ENCODE measurements around the gene OPA1.

DNA sequence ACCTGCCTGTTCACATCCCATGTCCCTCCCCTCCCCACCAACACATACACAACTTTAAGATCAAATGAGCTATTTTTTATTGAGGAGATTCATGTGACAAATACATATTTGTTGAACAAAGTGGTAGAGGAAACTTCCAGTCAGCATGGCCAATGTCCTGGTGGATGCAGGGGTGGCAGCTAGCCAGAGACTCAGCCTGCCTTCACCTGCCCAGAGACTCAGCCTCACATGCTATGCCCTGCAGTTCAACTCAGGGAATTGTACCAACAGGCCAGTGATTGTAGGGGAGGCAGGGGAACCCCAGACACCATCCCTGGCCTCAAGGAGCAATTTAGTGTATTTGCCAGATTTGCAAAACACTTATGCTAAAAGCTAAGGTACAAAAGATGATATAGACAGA is 136.6 kb downstream of the OPA1 start:
- TF ChIP-seq, protein P1, sequence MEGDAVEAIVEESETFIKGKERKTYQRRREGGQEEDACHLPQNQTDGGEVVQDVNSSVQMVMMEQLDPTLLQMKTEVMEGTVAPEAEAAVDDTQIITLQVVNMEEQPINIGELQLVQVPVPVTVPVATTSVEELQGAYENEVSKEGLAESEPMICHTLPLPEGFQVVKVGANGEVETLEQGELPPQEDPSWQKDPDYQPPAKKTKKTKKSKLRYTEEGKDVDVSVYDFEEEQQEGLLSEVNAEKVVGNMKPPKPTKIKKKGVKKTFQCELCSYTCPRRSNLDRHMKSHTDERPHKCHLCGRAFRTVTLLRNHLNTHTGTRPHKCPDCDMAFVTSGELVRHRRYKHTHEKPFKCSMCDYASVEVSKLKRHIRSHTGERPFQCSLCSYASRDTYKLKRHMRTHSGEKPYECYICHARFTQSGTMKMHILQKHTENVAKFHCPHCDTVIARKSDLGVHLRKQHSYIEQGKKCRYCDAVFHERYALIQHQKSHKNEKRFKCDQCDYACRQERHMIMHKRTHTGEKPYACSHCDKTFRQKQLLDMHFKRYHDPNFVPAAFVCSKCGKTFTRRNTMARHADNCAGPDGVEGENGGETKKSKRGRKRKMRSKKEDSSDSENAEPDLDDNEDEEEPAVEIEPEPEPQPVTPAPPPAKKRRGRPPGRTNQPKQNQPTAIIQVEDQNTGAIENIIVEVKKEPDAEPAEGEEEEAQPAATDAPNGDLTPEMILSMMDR (IDR thresholded peaks at IDR 0.05): no peak
- no peak for TF ChIP-seq POLR2A (IDR thresholded peaks at IDR 0.05)
